NCI-H187 treated with DMSO at 0.1 percent for 48 hours (cell line): ENCODE measurements around the gene SP3.
"Not testable (repeated sequence)": the region's sequence is repeated elsewhere in the genome, so short reads cannot be mapped to it uniquely, and the experiment has no call there.

Experiments
- DNase-seq: peaks from one replicate; lab custom pipeline; 2025; lab: John Stamatoyannopoulos, UW

SP3 gene

GRCh38 chr2:173891315-173892037, 73.7 kb downstream of the SP3 start:
- no peak for DNase-seq

- DNase-seq = not testable (repeated sequence)
These were observed 75.7 kb downstream of the SP3 start for GRCh38 chr2:173889464-173889863.

GRCh38 chr2:173886613-173887012, 78.6 kb downstream of the SP3 start:
- no peak for DNase-seq

GRCh38 chr2:173884025-173884802, 81.0 kb downstream of the SP3 start:
- DNase-seq = no peak

- DNase-seq = no peak
These were observed 83.3 kb downstream of the SP3 start for GRCh38 chr2:173881886-173882285.

GRCh38 chr2:173881461-173881860, 83.7 kb downstream of the SP3 start:
- DNase-seq = no peak

GRCh38 chr2:173880561-173880960, 84.6 kb downstream of the SP3 start:
- DNase-seq = no peak

- no peak for DNase-seq
These were observed 88.2 kb downstream of the SP3 start for GRCh38 chr2:173876833-173877413.

- no peak for DNase-seq
These were observed 90.3 kb downstream of the SP3 start for GRCh38 chr2:173874894-173875237.

GRCh38 chr2:173874003-173874893, 90.9 kb downstream of the SP3 start:
- DNase-seq = no peak

- DNase-seq = no peak
These were observed 92.5 kb downstream of the SP3 start for GRCh38 chr2:173872714-173873113.

GRCh38 chr2:173869244-173870229, 95.6 kb downstream of the SP3 start:
- DNase-seq = peak; percentile 22

- DNase-seq = no peak
These were observed 96.8 kb downstream of the SP3 start for GRCh38 chr2:173868406-173868805.

GRCh38 chr2:173866874-173867618, 98.1 kb downstream of the SP3 start:
- DNase-seq = no peak

- no peak for DNase-seq
These were observed 99.0 kb downstream of the SP3 start for GRCh38 chr2:173865971-173866873.

- DNase-seq = no peak
These were observed 102.5 kb downstream of the SP3 start for GRCh38 chr2:173862612-173863217.

- DNase-seq = no peak
These were observed 104.6 kb downstream of the SP3 start for GRCh38 chr2:173860566-173860965.

- DNase-seq = no peak
These were observed 105.1 kb downstream of the SP3 start for GRCh38 chr2:173860082-173860481.

- DNase-seq = no peak
These were observed 106.9 kb downstream of the SP3 start for GRCh38 chr2:173858291-173858731.
